HUDEP-2 (cell line): ENCODE measurements around the gene MAP3K7CL.

ENCODE experiments used
- DNase-seq, 76 experiments: peaks; one replicate each; lab custom pipeline; 2025; ENCODE audit not compliant: unreplicated experiment in 76 of 76; lab: John Stamatoyannopoulos, UW

The MAP3K7CL gene, protein sequence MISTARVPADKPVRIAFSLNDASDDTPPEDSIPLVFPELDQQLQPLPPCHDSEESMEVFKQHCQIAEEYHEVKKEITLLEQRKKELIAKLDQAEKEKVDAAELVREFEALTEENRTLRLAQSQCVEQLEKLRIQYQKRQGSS

DNA sequence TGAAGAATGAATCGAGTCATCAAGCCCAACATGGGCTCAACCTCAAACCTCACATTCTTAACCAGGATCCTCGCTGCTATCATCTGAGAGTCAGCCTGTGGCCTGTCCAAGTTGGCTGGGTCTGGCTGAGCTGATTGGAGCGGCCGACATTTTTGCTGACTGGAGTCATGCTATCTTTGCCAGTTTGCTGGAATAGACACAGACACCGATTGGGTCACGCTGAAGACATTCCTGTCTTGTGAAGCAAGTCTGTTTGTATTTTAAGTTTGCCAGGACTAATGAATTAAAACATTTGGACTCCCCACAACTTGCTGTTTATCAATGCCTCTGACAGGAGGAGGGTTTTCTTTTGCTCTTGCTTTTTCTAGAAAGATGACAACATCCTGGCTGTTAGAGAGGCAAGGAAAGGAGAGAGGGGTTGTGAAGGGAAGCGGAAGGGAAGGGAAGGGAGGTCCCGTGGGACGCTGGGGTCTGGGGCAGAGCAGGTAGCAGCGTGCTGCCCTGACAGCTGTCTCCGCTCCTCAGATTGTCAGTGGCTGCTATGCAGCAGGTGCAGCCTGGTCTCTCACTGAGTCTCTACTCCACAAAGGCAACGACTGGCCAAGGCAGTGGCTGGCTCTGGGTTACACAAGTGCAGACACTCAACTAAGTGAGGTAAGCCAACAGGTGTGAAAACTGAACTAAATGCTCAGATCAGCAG is at the start of gene MAP3K7CL:
TSS of gene MAP3K7CL (plus strand) at position 375 of the 700 bp plus-strand sequence. CDS start 2,701 bp downstream, outside the sequence.
- DNase-seq: no peak

DNA sequence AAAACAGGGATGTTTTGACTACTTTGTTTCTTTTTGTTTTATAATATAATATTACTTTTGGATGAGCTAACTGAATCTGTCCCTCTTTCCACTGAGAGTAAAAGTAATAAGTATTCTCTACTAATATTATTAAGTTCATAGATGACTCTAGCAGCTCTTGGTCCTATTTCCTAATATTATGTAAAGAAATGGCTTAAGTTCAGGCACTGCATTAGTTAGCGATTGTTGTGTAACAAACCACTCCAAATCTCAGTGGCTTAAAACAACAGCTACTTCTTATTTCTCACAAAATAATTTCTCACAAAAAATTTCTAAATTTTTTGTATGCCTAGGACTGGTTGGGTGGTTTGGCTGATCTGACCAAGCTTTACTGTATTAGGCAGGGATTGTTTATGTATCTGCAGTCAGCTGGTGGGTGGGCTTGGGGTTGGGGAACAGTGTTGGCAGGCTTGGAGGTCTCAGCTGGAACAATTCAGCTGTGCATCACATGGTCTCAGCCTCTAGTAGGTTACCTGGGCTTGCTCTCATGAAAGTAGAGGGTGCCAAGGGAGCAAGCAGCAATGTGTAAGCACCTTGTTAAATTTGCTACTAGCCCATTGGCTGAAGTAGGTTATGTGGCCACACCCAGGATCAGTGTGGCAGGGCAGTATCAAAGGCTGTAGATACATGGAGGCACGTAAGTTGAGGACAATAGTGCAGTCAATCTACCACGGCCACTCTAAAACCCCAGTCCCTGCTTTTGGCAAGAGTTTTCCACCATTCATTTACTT is 48.2 kb upstream of the MAP3K7CL start:
- DNase-seq: no peak

DNA sequence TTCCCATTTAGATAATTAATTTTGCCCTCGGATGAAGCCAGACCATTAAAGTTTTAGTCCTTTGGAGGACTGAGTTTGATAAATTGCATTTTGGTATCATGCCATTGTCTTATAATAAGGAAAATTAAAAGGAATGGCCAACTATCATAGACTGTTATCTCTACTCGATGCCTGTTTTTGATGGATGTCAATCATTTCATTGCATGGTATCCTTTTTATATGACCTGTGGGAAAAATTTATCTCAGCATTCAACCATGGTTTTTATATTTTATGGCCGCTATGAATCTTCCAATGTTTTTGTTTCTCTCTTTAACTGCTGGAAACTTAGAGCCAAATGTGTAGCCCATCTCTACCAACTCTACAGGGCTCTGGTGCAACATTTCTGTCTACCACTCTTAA is 47.1 kb upstream of the MAP3K7CL start:
- DNase-seq: no peak

DNA sequence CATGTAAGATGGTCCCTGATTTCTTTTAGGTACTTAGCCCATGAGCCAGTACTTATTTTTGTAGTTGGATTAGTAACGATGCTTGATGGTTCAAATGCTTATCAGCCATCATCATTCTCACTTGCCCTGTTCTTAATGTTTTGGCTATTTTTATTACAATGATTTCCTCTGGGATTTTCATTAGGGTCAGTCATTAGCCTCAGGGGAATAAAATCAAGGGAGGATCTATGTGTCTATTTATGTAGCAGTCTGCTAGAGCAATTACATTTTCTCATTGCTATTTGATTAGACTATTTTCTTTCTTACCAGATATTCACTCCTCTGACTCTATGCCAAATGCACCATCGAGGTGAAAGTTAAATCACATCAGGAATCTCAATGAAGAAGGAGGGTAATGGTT is 46.1 kb upstream of the MAP3K7CL start:
- no peak for DNase-seq

DNA sequence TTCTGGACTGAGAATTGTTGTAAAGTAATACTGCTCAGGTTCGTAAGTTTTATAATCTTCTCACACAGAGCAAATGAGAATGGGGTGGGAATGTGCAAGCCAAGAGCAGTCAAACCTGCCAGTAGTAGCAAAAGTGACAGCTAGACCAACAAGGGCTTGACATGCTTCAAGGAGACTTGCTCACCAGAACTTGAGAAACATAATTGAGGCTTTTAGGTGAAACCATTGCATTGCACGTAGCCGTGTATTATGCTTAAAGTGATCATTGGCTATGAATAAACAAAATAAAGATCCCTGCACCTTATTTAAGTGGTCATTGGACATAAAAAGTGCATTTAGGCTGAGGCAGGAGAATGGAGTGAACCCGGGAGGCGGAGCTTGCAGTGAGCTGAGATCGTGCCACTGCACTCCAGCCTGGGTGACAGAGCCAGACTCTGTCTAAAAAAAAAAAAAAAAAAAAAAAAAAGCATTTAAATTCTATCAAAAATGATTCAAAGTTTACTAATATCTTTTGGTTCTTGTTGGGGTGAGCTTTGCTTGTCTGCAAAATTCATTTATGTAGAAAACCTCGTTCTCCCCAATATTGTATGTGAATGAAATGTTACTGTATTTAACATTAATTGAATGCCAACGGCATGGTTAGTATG is 45.2 kb upstream of the MAP3K7CL start:
- no peak for DNase-seq

DNA sequence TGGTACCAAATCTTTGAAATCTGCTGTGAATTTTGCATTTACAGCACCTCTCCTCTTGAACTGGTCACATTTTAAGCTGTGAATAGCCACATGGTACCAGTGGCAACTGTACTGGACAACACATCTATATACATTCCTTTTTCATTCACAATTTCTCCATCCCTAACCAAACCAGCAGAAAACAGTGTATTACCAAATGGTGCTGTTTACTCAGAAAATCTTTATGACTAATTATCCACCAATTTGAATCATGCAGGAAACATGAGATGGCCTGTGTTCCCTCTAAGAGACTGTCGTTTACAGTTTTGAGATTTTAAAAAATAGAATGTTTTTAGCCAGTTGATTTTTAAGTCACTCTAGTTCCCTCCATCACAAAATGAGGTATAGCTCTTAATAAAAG is 39.4 kb upstream of the MAP3K7CL start:
- no peak for DNase-seq

DNA sequence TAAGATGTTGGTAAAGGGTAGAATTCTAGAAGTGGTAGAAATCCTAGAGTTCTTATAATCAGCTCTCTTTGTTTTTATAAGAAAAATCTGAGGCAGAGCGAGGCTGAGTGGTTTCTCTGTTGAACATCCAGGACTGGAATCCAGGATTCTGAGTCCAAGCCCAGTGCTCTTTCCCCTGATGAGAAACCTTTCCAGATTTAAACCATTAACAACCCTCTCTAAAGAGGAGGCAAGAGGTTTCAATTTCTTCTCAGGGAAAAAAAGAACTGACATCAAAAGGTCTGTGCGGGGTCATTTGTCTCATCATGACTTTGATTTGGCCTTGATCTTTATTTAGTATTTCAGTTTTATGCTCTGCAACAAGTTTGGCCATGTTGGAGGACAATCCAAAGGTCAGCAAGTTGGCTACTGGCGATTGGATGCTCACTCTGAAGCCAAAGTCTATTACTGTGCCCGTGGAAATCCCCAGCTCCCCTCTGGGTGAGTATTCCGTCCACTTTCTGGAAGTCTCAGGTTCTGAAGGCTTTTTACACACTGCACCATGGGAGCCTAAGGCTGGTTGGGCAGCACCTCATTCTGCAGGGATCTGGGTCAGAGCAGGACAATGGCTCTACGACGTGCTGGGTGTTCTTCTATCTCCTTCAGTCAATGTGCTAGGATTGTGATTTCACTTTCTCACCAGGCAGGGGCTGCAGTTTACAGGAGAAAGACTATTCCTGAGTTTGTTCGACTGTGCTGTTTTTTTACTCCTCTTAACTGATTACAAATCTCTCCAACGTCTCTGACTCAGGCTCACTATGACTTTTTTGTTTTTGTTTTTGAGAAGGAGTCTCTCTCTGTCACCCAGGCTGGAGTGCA is 38.1 kb upstream of the MAP3K7CL start:
- DNase-seq: no peak

DNA sequence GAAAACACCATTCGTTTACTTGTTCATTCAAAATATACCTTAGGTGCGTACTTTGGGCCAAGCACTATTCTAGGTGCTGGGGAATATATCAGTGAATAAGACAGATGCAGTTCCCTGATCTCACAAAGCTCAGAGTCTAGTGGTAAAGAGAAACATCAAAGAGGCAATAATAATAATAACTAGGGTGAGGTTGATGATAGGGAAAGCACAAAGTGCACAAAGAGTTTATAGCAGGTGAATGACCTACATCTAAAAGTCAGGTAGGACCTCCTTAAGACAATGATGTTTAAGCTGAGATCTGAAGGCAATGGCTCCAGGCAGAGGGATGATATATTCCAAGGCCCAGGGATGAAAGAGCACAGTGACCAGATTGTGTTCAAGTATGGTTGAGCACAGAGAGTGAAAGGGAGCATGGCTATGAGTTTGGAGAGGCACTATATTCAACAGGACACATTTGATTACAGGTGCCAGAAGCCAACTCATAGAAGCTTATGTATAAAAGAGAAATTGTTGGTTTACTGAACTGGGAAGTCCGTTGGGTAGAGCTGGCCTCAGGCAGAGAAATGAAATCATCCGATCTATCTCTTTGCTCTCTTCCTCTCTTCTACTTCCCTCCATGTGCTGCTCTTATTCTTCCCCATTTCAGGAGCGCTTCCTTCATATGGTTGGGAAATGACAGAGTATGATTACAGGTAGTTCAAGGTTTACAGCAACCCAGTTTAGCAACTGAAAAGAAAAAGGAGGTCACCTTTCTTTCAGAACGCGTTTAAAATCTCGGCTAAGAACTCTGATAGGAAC is 34.0 kb upstream of the MAP3K7CL start:
- no peak for DNase-seq

DNA sequence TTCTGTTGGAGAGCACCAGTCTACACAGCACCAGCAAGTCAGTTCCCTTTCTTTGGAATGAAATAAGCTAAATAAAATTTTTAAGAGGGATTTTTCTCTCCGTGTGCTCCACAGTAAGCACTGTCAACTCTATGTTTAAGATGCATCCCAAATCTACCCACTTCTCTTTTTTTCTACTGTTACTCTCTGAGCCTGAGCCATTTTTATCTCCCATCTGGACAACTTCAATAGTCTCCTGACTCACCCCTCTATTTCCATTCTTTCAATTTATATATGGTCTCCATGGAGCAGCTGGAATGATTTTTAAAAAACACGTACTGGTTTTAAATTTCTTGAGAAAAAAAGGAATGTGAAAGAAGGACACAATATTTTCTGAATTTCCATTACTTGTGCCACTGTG is 32.3 kb upstream of the MAP3K7CL start:
- no peak for DNase-seq

DNA sequence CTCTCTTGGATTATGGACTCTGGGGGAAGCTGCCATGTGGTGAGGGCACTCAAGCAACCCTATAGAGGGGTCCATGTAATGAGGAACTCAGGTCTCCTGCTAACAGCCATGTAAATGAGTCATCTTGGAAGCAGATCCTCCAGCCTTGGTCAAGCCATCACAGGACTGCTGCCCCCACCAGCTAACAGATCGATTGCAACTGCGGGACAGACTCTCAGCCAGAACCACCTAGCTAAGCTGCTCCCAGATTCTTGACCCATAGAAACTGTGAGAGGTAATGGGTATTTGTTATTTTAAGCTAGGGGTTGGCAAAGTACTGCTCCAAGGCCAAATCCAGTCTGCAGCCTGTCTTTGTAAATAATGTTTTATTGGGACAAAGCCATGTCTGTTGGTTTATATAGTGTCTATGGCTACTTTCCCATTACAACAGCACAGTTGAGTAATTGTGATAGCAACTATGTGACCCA is 27.6 kb upstream of the MAP3K7CL start:
- no peak for DNase-seq

DNA sequence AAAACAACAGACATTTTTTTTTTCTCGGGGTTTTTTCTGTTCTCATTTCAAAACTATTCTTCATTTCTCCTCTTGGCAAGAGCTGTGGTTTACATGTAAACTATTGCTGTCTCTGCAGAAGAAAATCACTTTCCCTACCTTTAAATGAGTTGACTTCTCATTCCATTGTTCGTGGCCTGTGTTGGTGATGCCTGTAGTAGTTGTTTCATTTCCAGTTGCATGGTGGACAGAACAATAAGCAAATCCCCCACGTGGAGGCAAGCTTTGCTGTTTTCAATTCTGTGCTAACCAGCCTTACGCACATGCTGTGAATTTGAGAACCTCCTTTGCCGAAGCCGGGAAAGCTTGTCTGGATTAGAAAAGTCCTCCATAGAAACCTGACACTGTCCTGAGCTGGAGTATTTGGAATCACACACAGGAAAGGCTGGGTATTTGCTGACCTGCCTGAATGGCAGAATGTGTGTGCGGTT is 26.2 kb upstream of the MAP3K7CL start:
- no peak for DNase-seq

DNA sequence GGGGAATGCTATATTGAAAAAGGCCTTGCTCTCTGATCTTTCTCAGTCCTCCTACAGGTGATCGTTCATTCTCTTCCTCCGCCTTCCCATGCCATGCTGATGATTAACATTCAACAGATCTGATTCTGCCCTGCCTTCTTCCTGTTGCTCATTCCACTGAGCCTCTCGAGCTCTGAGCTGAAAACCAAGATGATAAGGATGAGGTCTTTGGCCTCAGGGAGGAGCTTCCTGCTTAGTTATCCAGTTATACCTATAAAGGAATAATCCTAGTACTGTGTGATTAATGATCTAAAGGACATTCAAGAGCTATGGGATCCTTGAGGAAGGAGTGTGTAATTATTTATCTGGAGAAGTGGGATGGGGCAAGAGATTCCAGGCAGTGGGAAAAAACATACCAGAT is 25.2 kb upstream of the MAP3K7CL start:
- no peak for DNase-seq

DNA sequence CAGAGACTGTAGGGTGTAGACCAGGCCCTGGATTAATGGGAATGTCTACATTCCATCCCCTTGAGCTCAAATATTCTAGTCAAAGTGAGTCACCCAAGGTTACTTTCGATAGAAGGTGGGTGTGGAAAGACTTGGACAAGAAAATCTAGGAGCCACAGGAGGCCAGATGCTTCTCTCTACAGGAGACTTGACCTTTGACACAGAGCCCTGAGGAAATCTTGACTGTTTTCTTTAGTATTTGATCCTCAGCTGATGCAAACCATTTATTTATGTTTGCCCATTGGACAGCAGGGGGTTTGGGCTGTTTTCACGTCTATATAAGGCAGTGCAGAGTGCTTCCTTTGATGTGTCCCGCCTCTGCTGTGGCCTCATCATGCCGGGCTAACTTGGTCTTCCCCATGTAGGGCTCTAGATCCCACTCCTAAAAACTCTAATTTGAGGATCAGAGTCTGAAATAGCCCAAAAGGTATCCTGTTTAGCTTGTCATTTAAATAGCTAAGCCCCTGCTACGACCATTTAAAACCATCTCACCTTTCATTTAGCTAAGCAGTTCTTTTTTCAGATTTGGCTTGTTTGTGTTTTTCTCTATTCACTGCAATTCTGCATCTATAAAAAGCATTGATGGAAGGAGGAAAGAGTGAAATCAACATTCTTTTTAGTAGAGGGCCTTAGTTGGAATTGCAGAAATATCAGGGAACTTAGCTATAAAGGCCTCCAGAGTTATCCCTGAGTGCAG is 15.5 kb upstream of the MAP3K7CL start:
- DNase-seq: no peak

DNA sequence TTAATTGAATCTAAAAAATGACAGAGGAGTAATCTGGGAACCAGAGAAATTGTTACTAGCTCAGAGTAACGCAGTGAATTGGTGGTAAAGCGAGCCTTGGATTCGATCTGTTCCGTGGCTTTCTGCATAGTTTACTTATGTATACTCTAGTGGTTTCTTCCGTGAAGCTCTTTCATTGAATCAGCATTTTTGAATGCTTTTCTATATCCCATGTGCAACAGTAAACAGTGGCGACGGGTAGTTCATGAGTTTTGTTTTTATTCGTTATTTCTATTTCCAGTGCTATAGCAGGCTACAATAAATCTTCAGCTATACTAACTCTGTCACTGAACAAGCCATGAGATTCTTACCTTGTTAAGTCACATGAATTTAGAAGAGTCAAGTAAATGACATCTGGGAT is 14.5 kb upstream of the MAP3K7CL start:
- DNase-seq: no peak

DNA sequence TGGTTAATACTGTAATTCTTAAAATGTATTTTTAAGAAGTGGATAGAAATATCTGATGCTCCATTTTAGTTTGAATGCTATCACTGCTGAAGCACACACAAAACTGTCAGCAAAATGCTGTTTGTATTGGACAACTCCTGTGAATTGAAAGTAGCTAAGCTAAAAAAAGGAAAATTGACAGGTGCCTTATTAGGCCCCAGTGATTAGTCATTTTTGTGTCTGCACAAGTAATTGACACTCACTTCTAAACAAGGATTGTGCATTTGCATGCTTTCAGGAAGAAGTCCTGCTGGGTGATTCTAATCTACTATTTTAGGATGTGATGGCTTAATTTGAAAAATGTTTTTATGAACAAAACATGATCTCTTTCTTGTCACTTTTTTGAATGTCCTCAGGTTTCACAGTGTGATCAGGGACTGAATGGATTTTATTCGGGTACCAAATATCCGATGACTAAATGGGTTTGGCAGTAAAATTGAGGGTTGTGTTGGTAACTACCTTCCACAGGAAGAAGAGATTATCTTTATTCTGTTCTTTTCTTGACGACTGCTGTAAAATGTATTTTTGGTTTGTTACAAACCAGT is 13.0 kb upstream of the MAP3K7CL start:
- DNase-seq: no peak

DNA sequence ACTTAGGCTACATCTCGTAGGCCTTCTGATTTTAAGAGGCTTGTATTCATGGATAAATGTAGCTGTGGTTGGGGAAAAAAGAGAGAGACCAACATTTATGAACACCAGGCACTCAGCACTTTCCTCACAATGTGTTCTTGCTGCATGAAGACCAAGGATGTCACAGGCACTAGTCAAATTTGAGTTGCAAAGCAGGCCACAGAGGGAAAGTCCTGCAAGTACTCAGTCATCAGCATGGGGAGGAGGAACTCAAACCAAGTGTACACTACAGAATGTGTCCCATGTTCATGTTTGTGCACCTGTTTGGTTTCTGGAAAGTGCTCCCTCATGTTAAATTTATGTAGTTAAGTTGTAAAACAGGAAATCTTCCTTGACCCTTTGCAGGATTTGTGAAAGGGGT is 8.7 kb upstream of the MAP3K7CL start:
- no peak for DNase-seq

DNA sequence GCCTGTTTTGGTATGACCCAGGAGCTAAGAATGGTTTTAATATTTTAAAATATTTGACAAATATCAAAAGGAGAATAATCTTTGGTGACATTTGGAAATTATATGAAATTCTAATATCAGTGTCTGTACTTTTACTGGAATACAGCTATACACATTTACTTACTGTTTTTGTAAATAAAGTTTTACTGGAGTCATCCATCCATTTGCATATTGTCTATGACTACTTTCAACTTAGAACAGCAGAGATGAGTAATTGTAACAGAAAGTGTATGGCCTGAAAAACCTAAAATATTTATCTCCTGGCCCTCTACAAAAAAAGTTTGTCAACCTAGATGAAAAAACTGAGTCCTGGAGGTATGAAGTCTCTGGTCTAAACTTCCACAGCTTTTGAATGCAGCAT is 5.8 kb upstream of the MAP3K7CL start:
- no peak for DNase-seq

DNA sequence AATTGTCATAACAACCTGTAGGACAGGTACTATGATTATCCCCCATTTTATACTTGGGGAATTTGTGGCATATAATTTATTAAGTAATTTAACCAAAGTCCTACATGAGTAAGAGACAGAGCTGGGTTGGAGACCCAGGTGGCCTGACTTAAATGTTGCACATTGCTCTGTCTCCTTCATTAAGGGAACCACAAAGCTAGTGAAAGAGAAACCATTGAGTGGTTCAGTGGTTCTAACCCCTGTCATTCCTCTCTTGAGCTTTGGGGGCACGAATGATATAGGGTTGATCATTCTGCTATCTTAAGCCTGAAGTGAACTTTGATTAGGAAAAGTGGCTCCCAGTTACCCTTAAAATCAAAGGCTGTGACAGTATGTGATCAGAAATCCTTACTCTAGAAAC is 5.3 kb upstream of the MAP3K7CL start:
- DNase-seq: no peak

DNA sequence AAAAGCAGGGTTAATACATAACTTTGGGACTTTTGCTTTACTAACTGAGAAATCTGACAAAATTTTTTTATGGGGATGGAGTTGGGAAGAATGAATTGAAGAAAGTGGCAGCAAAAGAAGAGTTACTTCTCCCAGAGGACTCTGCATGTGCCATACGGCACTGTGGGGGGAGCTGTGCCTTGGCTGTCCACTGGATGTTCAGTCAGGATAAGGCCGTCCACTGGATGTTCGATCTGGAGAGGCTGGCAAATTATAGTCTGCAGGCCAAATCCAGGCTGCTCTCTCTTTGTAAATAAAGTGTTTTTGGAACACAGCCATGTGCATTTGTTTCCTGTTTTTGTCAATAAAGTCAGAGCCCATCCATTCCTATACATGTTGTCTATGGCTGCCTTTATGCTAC is 4.5 kb upstream of the MAP3K7CL start:
- no peak for DNase-seq
